HuH-7 (cell line): ENCODE results near the gene HSDL2.
"Not testable (repeated sequence)": the region's sequence is repeated elsewhere in the genome, so short reads cannot be mapped to it uniquely, and the experiment has no call there.

Experiments
- DNase-seq: peaks from one replicate; pipeline ENCODE4 v3.0.0; 2011; ENCODE audit warnings: low spot score

The HSDL2 gene

GRCh38 chr9:112380102-112380824 lies at the start of gene HSDL2:
TSS of gene HSDL2 (plus strand) at chr9:112380108. CDS start at chr9:112380164, 56 bp downstream.
- DNase-seq: no peak

DNA sequence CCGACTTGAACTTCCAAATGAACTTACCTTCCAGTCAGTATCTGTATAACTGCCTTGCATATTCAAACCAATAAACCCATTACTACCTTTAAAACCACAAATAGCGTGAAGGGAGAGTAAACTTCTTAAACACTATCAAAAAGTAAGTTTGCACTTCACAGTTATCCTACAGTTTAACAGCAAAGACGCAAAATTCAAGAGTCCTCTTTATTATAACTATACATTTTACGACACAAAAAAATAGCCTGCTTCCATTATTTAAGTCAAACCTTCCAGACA lies 48.3 kb upstream of the HSDL2 start:
- no peak for DNase-seq

- DNase-seq: no peak
Observed at GRCh38 chr9:112332214-112332613, 47.7 kb upstream of the HSDL2 start.

DNA sequence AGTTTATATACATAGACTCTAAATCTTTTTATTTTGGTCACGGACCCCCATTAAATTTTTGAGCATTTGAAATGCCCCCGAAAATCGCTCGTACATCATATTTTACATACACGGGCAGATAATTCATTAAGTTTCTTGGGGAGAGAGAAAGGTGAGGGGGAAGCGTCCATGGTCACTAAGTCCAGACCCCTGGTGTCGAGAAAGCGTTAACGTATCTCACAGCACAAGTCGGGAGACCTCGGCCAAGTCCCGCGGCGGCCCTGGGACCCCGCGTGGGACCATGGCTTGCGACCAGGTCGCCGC lies 47.3 kb upstream of the HSDL2 start:
- no peak for DNase-seq

DNA sequence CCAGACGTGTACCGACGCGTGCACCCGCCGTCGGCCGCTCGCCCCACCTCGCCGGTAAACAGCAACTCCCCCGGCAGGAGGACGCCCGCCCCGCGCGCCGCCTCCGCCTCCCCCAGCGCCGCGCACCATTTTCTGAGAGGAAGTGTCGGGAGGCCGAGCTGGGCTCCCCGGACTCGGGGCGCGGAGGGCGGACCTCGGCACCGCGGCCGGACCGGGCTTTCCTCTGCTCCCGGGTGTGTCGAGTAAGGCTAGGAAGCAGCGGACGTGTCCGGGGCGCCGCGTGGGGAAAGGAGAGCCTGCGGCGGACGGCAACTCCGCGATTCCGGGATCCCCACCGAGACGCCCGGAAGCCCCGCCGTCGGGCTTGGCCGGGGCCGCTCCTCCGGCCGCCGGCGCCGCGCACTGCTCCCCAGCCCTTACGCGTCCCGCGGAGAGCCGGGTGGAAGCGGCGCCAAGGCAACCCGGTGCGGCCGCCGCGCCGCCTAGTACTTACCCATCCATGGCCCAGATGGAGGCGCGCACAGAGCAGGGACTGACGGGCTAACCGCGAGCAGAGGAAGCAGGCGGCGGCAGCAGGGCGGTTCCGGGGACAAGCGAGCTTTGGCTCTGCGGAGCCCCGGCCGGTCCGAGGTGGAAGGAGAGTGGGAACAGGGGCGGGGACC lies 46.8 kb upstream of the HSDL2 start, which contains the start of gene PTBP3:
Gene PTBP3, minus strand, starts transcription at position 643 of the 662 bp plus-strand sequence. CDS start 35,754 bp downstream, outside the sequence.
- DNase-seq: peak; percentile 50

DNA sequence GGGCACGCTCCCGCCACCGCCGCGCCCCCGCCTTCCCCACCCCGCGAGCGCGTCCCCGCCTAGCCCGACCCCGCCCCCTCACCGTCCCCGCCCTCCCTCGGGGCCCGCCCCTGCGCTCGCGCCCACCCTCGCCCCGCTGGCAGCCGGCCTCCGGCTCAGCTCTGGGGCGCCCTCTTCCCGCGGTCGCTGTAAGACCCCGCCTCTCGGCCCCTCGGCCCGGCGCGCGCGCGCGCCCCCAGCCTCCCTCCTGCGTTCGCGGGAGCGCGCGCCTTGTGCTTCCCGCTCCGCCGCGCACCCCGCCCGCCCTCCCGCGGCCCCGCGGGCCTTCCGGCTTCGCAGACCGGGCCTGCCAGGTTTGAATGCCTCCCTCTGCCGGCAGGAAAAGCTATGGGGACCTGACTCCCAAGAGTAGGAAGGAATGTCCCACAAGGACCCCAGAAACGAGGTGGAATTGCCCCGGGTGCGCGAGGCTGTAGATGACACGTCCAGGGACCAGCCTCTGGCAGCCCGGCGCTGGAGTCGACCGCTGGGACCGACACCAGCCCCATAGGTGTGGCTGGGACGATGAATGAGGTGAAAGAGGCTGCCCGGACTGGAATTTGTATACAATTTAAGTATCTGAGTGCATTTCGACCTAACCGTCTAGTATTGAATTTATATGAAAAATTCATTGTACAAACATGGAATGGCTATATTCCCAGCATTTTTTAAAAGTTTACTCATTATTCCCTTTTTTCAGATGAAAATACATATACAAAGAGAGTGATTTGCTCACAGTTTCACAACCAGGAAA lies 46.1 kb upstream of the HSDL2 start:
- DNase-seq: peak; percentile 94

DNA sequence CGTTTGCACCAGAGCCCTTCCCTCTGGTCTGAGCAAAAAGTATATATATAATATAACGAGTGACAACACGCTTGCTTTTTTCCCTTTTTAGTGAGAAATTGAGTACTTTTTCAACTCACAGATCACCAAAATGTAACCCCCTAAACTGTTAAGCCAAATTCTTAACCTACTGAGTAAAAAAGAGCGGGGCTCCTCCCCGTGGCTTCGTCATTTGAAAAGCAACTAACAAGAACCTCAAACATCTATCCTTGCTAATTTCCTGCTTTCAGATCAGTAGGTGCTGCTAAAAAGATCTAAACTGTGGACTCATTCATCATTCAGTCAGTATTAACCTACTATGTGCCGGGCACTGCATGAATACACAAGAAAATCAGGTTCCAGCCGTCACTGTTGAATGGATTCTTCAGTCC lies 45.5 kb upstream of the HSDL2 start:
- no peak for DNase-seq

- no peak for DNase-seq
Observed at GRCh38 chr9:112337547-112337946, 42.4 kb upstream of the HSDL2 start.

- DNase-seq: no peak
Observed at GRCh38 chr9:112338561-112338960, 41.3 kb upstream of the HSDL2 start.

DNA sequence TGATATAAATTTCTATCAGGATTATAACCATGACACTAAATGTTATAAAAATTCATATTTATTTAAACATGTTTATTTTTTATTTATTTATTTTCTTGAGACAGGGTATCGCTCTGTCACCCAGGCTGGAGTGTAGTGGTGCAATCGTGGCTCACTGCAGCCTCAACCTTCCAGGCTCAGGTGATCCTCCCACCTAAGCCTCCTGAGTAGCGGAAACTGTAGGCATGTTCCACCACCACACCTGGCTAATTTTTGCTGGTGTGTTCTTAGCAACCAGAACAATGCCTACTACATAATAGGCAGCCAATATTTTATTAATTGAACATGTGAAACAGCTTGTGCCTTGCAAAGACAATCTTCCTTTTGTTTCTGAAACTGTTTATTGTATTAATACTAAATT lies 40.0 kb upstream of the HSDL2 start:
- no peak for DNase-seq

DNA sequence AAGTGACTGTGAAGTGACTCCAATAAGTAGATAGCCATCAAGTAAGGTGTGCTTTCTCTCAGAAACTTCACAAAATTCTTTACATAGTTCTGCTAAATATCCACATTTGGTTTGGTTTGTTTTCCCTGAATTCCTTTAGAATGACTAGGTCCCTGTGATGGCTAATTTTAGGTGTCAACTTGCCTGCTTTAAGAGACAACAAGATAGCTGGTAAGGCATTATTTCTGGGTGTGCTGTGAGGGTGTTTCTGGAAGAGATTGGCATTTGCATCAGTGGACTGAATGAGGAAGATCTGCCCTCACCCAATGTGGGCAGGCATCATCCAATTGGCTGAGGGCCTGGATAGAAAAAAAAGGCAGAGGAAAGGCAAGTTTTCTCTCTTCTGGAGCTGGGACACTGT lies 38.2 kb upstream of the HSDL2 start:
- no peak for DNase-seq

DNA sequence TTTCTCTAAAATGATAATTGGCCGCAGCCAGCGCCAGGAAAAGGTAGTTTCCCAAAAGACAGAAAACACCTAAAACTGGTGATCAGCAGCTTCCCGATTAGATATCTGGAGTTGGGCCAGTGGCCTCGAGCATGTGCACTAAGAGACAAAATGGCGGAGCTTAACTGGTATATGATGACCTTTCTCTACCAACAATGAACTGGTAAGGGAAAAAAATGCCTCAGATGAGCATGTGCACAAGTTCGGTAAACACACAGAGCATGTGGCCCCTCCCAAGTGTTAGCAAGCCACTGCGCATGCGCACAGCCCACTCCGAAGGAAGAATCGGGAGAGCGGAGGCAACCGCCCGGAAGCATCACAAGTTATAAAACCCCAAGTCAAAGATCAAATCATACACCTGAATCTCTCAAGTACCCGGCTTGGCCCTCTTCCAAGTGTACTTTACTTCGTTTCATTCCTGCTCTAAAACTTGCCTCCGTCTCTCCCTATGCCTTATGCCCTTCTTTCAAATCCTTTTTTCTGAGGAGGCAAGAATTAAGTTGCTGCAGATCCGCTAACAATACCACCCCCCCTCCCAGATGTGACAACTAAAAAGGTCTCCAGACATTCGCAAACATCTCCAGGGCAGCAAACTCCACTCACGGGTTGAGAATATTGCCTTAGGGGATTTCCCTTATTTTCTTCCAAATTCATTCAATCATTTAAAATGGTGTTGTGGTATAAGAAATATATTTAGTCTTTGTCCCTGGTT lies 31.5 kb upstream of the HSDL2 start:
- DNase-seq: no peak

DNA sequence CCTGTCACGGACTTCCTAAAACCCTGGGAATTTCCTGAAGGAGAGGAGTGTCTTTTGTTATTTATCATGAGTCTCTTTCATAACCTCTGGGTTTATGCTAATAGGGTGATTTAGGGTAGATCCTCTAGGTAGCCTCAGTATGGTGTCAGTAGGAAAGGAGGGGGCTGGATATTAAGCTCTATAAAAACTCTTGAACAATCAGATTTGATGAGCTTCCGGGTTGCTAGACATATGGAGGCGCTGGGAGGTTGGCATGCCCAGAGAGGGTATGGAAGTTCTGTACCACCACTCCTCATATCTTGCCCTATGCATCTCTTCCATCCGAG lies 30.9 kb upstream of the HSDL2 start:
- DNase-seq: no peak

- no peak for DNase-seq
Observed at GRCh38 chr9:112351184-112351583, 28.7 kb upstream of the HSDL2 start.

DNA sequence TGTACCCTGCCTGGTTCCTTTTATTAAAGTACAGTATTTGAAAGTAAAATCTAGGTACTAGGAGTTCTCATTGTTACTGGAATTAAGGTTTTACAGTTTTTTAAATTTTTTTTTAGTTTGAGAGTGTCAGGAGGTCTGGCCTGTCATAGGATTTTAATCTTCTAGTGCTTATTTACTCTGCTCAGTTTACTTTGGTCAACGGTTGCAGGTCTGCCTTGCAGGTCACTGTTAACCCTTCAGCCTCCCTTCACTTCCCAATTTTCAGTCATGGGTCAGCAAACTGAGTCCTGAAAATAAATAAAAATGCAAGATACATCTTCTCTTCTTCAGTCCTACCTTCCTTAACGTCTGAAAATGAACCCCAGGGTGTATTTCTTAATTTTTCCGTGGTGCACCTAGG lies 27.7 kb upstream of the HSDL2 start:
- DNase-seq: no peak

DNA sequence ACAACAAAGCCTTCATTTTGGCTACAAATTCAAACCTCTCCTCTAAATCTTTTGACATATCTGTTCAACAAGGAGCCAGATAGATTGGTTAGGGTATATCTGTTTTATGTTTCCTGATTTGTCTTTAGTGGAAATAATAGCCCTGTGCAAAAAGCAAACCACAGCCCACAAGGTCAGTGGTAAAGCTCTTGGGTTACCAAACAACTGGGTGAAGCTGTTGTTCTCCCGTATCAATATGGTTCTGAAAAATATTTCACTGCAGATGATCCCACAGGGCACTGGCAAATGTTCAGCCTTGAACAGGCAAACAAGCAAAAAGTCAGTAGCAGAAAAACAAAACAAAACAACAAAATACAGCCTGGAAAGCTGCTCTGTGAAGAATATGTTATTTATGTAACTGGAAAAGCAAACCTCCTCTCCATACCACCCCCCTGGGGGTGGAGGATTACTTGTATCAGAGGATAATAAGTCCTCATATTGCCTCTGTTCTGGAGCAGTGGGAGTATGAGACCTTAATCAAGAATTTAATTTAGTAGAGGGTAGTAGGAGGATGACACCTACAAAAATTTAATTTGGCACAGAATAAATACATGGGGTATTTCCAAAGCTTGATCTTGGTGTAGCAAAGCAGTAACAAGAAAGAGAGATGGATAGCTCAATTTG lies 25.7 kb upstream of the HSDL2 start:
- DNase-seq: no peak

DNA sequence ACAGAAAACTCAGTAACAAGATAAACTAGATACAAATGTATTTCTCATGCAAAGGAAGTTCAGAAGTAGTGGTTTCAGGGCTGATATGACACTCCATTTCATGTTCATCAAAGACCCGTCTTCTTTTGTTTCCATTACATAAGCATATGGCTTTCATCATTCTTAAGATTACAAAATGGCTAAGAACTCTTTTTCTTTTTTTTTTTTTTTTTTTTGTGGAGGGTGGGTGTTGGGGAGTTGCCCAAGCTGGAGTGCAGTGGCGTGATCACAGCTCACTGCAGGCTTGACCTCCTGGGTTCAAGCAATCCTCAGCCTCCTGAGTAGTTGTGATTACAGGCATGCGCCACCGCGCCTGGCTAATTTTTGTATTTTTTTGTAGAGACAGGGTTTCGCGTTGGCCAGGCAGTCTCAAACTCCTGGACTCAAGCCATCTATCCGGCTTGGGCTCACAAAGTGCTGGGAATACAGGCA lies 24.4 kb upstream of the HSDL2 start:
- no peak for DNase-seq

GRCh38 chr9:112360047-112360804 lies 19.7 kb upstream of the HSDL2 start:
- no peak for DNase-seq

DNA sequence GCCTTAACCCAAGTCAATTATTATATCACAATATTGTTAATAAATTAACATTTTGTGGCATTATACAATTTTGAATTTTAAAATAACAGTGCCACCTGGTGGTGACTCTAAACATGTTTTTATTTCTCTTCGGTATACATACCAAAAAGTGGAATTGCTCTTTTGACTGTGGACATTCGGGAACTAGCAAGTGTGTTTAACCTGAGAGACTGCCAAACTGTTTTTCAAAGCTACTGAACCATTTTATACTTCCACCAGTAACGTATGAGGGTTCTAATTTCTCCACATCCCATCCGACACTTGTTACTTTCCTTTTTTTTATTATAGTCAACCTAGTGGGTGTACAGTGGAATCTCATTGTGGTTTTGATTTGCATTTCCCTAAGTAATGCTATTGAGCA lies 18.3 kb upstream of the HSDL2 start:
- DNase-seq: no peak

DNA sequence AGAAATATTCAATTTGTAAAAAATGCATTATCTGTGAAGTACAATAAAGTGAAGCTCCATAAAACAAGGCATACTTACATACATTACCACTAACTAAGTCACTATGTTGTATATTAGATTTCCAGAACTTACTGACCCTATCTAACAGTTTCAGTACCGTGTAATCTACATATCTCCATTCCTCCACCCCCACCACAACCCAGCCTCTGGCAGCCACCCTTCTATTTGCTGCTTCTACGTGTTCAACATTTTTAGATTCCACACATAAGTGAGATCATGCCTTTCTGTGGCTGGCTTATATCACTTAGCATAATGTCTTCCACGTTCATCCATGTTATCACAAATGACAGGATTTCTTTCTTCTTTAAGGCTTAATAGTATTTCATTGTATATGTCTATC lies 15.1 kb upstream of the HSDL2 start:
- no peak for DNase-seq

DNA sequence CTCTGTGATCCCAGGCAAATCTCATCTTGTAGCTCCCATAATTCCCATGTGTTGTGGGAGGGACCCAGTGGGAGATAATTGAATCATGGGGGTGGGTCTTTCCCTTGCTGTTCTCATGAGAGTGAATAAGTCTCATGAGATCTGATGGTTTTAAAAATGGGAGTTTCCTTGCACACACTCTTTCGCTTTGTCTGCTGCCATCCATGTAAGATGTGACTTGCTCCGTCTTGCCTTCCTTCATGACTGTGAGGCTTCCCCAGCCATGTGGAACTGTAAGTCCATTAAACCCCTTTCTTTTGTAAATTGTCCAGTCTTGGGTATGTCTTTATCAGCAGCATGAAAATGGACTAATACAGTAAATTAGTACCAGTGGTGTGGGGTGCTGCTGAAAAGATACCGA lies 14.7 kb upstream of the HSDL2 start:
- not testable (repeated sequence) for DNase-seq
